ENCODE measurements around the gene OAT. TPM values are rescaled to one million over a fixed set of nuclear protein-coding genes. Genes with fewer than 3 reads are reported as not detected.

OAT gene
- total RNA-seq, 6 experiments from 2014 or later, result 5.2 to 43.8 (median 20.1) TPM

- no peaks in the 10 kb centered on the region for H3K4me1 ChIP-seq
- H3K4me3 ChIP-seq, result no peak overlapping the region
- ATAC-seq (no peak), DNase-seq (no peak)
- TF ChIP-seq CTCF (IDR thresholded peaks at IDR 0.05) (no peak), POLR2A (IDR thresholded peaks at IDR 0.05) (no peak)
- no peaks in the 10 kb centered on the region for H3K27me3 ChIP-seq
- no peaks in the 10 kb centered on the region for H3K9me3 ChIP-seq
- H3K36me3 ChIP-seq, result peaks cover 0 to 61% (median 7%) of the 10 kb centered on the region in 4 donors
- 94% methylated on average over 3 of the region's 5 CpGs for WGBS (ENCODE audit: insufficient coverage, low coverage, low lambda C conversion rate, missing lambda C conversion rate)
- no peak overlapping the region for H3K27ac ChIP-seq
- intact Hi-C loops (cut with DNase I), result no loop called here
These were observed 17.1 kb downstream of the OAT start for GRCh38 chr10:124401633-124402032.

- DNase-seq, result no peak
- 73% methylated on average over 1 of the region's 1 CpG for WGBS (ENCODE audit: insufficient coverage, low coverage, low lambda C conversion rate, missing lambda C conversion rate)
- Histone ChIP-seq H3K36me3 (peaks cover 0 to 12% (median 3%) of the 10 kb centered on the region in 4 donors), H3K9me3 (no peaks in the 10 kb centered on the region), H3K27me3 (no peaks in the 10 kb centered on the region), H3K4me1 (peaks cover 0 to 3% (median 0%) of the 10 kb centered on the region in 4 donors), H3K27ac (no peak overlapping the region), H3K4me3 (no peak overlapping the region)
- intact Hi-C loops (cut with DNase I), result loop anchor here in 1 of 2 donors (5.0 kb wide), 1 partner anchor 397 kb away; no protein-coding TSS in a partner anchor
- ATAC-seq, result no peak
- TF ChIP-seq POLR2A (IDR thresholded peaks at IDR 0.05), result no peak
- TF ChIP-seq CTCF (IDR thresholded peaks at IDR 0.05), result no peak
These were observed 24.1 kb downstream of the OAT start for GRCh38 chr10:124394583-124394982.

GRCh38 chr10:124392626-124393342, 25.9 kb downstream of the OAT start:
- peaks cover 0 to 5% (median 2%) of the 10 kb centered on the region in 4 donors for H3K36me3 ChIP-seq
- no peaks in the 10 kb centered on the region for H3K27me3 ChIP-seq
- H3K4me1 ChIP-seq, result peaks cover 0 to 11% (median 0%) of the 10 kb centered on the region in 4 donors
- ATAC-seq, result no peak
- no peaks in the 10 kb centered on the region for H3K9me3 ChIP-seq
- no peak overlapping the region for H3K4me3 ChIP-seq
- TF ChIP-seq POLR2A (IDR thresholded peaks at IDR 0.05), result no peak
- no peak for TF ChIP-seq CTCF (IDR thresholded peaks at IDR 0.05)
- no peak overlapping the region for H3K27ac ChIP-seq
- peak in 1 of 3 donors; percentile 32 for DNase-seq
- WGBS (ENCODE audit: insufficient coverage, low coverage, low lambda C conversion rate, missing lambda C conversion rate), result 81% methylated on average over 7 of the region's 11 CpGs
- intact Hi-C loops (cut with DNase I), result loop anchor here in 1 of 2 donors (5.0 kb wide), 1 partner anchor 395 kb away; no protein-coding TSS in a partner anchor

GRCh38 chr10:124390471-124391187, 28.1 kb downstream of the OAT start:
- no peak overlapping the region for H3K4me3 ChIP-seq
- DNase-seq (peak in 1 of 3 donors; percentile 37), ATAC-seq (no peak)
- H3K36me3 ChIP-seq, result no peaks in the 10 kb centered on the region
- intact Hi-C loops (cut with DNase I), result loop anchor here in 1 of 2 donors (5.0 kb wide), 1 partner anchor 393 kb away; no protein-coding TSS in a partner anchor
- H3K27me3 ChIP-seq, result no peaks in the 10 kb centered on the region
- H3K27ac ChIP-seq, result peak overlapping the region in 2 of 3 donors; percentile 48 to 58
- H3K4me1 ChIP-seq, result peaks cover 0 to 11% (median 0%) of the 10 kb centered on the region in 4 donors
- WGBS (ENCODE audit: insufficient coverage, low coverage, low lambda C conversion rate, missing lambda C conversion rate), result 86% methylated on average over 3 of the region's 3 CpGs
- H3K9me3 ChIP-seq, result no peaks in the 10 kb centered on the region
- TF ChIP-seq CTCF (IDR thresholded peaks at IDR 0.05), result no peak
- no peak for TF ChIP-seq POLR2A (IDR thresholded peaks at IDR 0.05)
